PC-9 (cell line): ENCODE results near the gene NALCN. TPM values are rescaled to one million over a fixed set of nuclear protein-coding genes. Genes with fewer than 3 reads are reported as not detected.

ENCODE experiments used
- BruUV-seq: library from RNA; stranded (reverse); fragments of 400-500 nt; replicated peaks from 2 replicates; lab custom pipeline; 2021; lab: Mats Ljungman, UMichigan
- CTCF ChIA-PET: fragments of 300-600 bp; sonication (Branson Sonifier 250); formaldehyde crosslinking; loops from one replicate; lab custom pipeline; 2022; ENCODE audit warnings: antibody characterized with exemption; lab: Charles Lee
- POLR2A ChIA-PET: fragments of 300-600 bp; sonication (Branson Sonifier 250); formaldehyde crosslinking; loops from one replicate; lab custom pipeline; 2022; ENCODE audit warnings: antibody characterized with exemption; ENCODE audit not compliant: unreplicated experiment; lab: Charles Lee
- DNase-seq, 2 experiments: peaks; one replicate each; pipeline versions ENCODE4 v3.0.0 to v3.0.0-alpha.2; 2015 to 2022; ENCODE audit warnings: mixed read lengths in 1 of 2
- H2AFZ ChIP-seq: fragments of 200-600 bp; sonication (generic); 2 replicates; pipeline ENCODE4 v1.8.1; 2017; ENCODE audit warnings: antibody characterized with exemption
- H3F3A ChIP-seq: fragments of 200-600 bp; sonication (generic); 2 replicates; pipeline ENCODE4 v1.8.1; 2017; ENCODE audit warnings: antibody characterized with exemption, mild to moderate bottlenecking, low read depth; ENCODE audit not compliant: insufficient read depth
- H3K27ac ChIP-seq: fragments of 200-600 bp; sonication (generic); 2 replicates; pipeline ENCODE4 v1.6.1; 2016; ENCODE audit warnings: mixed run types
- H3K27me3 ChIP-seq: fragments of 200-600 bp; sonication (generic); 2 replicates; pipeline ENCODE4 v1.6.1; 2016; ENCODE audit warnings: low read depth, mixed run types; ENCODE audit not compliant: insufficient read depth
- H3K36me3 ChIP-seq: fragments of 200-600 bp; sonication (generic); 2 replicates; pipeline ENCODE4 v1.6.1; 2016; ENCODE audit warnings: low read depth, mixed run types
- H3K4me1 ChIP-seq: fragments of 200-600 bp; sonication (generic); replicated peaks from 2 replicates; pipeline ENCODE4 v1.6.1; 2016; ENCODE audit warnings: mixed run types; ENCODE audit not compliant: insufficient read depth
- H3K4me2 ChIP-seq: fragments of 200-600 bp; sonication (generic); 2 replicates; pipeline ENCODE4 v1.6.1; 2017; ENCODE audit warnings: mixed run types
- H3K4me3 ChIP-seq: fragments of 200-600 bp; sonication (generic); 2 replicates; pipeline ENCODE4 v1.6.1; 2016; ENCODE audit warnings: mixed run types
- H3K79me2 ChIP-seq: fragments of 200-600 bp; sonication (generic); 2 replicates; pipeline ENCODE4 v1.6.1; 2017; ENCODE audit warnings: low read depth, mixed run types
- H3K9me2 ChIP-seq: fragments of 200-600 bp; sonication (generic); 2 replicates; pipeline ENCODE4 v1.8.1; 2017; ENCODE audit warnings: mild to moderate bottlenecking; ENCODE audit not compliant: insufficient read depth
- H3K9me3 ChIP-seq: fragments of 200-600 bp; sonication (generic); 2 replicates; pipeline ENCODE4 v1.8.1; 2016; ENCODE audit warnings: low read depth; ENCODE audit not compliant: insufficient read depth
- H4K20me1 ChIP-seq: fragments of 200-600 bp; sonication (generic); 2 replicates; pipeline ENCODE4 v1.8.1; 2017; ENCODE audit not compliant: insufficient read depth
- EZH2 ChIP-seq: fragments of 200-600 bp; sonication (generic); IDR thresholded peaks from 2 replicates; pipeline ENCODE4 v1.8.0; 2017; ENCODE audit warnings: antibody characterized with exemption, low read depth
- intact Hi-C: fragments of 100-400 bp; cut with micrococcal nuclease; formaldehyde crosslinking; loops from one replicate; pipeline ENCODE4 v1.10.0; 2022; ENCODE audit not compliant: unreplicated experiment
- total RNA-seq: library from RNA; stranded (reverse); gene quantifications from 2 replicates; pipeline ENCODE4 v1.2.3, GENCODE V29; 2021
- TF ChIP-seq, protein P1 (sequence below): fragments of 200-600 bp; sonication (generic); conservative IDR thresholded peaks from 2 replicates; pipeline ENCODE4 v1.6.1; 2017; ENCODE audit warnings: mixed run types, antibody characterized with exemption, mild to moderate bottlenecking, moderate library complexity

Gene NALCN
- total RNA-seq, 1 experiment from 2014 or later = 7.7 TPM

DNA sequence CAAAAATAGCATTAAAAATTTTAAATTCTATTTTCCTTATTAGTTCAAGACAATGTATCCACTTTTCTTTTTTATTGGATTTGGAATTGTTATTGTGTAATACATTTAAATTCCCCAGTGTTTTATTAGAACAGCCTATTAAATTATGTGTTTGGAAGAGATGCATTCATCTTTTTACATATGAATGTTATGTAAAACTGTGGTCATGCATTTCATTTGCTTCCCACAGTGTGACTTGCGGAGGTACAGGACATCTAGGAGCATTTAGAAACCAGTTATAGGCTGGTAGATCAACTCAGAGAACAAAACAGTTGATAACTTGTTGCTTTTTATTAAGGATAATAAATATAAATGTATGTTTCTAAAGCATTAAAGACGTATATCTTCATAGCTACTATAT lies 406.2 kb downstream of the NALCN start:
- H3K36me3 ChIP-seq = no peaks in the 10 kb centered on the region
- H3K4me2 ChIP-seq = no peak overlapping the region
- no peaks in the 10 kb centered on the region for H3F3A ChIP-seq
- H4K20me1 ChIP-seq = no peaks in the 10 kb centered on the region
- POLR2A ChIA-PET = interaction anchor here (0.7 kb wide), 1 partner anchor 21 kb away, joined by 9 read pairs; no protein-coding TSS in a partner anchor
- no peaks in the 10 kb centered on the region for H3K9me2 ChIP-seq
- H3K4me3 ChIP-seq = no peak overlapping the region
- no peaks in the 10 kb centered on the region for H3K79me2 ChIP-seq
- H3K4me1 ChIP-seq = no peaks in the 10 kb centered on the region
- intact Hi-C loops = no loop called here
- TF ChIP-seq, protein P1, sequence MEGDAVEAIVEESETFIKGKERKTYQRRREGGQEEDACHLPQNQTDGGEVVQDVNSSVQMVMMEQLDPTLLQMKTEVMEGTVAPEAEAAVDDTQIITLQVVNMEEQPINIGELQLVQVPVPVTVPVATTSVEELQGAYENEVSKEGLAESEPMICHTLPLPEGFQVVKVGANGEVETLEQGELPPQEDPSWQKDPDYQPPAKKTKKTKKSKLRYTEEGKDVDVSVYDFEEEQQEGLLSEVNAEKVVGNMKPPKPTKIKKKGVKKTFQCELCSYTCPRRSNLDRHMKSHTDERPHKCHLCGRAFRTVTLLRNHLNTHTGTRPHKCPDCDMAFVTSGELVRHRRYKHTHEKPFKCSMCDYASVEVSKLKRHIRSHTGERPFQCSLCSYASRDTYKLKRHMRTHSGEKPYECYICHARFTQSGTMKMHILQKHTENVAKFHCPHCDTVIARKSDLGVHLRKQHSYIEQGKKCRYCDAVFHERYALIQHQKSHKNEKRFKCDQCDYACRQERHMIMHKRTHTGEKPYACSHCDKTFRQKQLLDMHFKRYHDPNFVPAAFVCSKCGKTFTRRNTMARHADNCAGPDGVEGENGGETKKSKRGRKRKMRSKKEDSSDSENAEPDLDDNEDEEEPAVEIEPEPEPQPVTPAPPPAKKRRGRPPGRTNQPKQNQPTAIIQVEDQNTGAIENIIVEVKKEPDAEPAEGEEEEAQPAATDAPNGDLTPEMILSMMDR = no peak
- no peak for TF ChIP-seq EZH2
- CTCF ChIA-PET = no interaction called here
- no peak for DNase-seq
- no peak overlapping the region for H2AFZ ChIP-seq
- H3K9me3 ChIP-seq = no peaks in the 10 kb centered on the region
- peaks cover 14% of the 10 kb centered on the region; the same call in 1 of the 2 replicates for H3K27me3 ChIP-seq
- no peak overlapping the region for H3K27ac ChIP-seq
- no TSS peak for BruUV-seq

- DNase-seq = no peak
- Histone ChIP-seq H4K20me1 (no peaks in the 10 kb centered on the region), H2AFZ (no peak overlapping the region), H3K9me3 (no peaks in the 10 kb centered on the region), H3K27ac (no peak overlapping the region), H3K9me2 (no peaks in the 10 kb centered on the region), H3K4me2 (no peak overlapping the region), H3K27me3 (peaks cover 25% of the 10 kb centered on the region; the same call in 1 of the 2 replicates), H3K36me3 (no peaks in the 10 kb centered on the region), H3K4me1 (no peaks in the 10 kb centered on the region), H3K79me2 (no peaks in the 10 kb centered on the region), H3K4me3 (no peak overlapping the region), H3F3A (no peaks in the 10 kb centered on the region)
- intact Hi-C loops = no loop called here
- TF ChIP-seq, protein P1 = no peak
- no peak for TF ChIP-seq EZH2
- no TSS peak for BruUV-seq
- ChIA-PET POLR2A (no interaction called here), CTCF (no interaction called here)
These were observed 409.1 kb downstream of the NALCN start for GRCh38 chr13:101007245-101007644.

Other genes with a start within 250 kb of the NALCN start
- 52.5 and 62.8 TPM in 2 replicates for gene ITGBL1, start 36.2 kb upstream of the NALCN start, total RNA-seq